HG02852 (cell line): ENCODE results near the gene MRPL14.

Source experiments
- ATAC-seq: cut with Tn5 transposase; IDR thresholded peaks from one replicate; pipeline ENCODE4 v1.9.1; 2021; ENCODE audit warnings: mild to moderate bottlenecking, moderate library complexity; ENCODE audit not compliant: unreplicated experiment

Gene MRPL14

DNA sequence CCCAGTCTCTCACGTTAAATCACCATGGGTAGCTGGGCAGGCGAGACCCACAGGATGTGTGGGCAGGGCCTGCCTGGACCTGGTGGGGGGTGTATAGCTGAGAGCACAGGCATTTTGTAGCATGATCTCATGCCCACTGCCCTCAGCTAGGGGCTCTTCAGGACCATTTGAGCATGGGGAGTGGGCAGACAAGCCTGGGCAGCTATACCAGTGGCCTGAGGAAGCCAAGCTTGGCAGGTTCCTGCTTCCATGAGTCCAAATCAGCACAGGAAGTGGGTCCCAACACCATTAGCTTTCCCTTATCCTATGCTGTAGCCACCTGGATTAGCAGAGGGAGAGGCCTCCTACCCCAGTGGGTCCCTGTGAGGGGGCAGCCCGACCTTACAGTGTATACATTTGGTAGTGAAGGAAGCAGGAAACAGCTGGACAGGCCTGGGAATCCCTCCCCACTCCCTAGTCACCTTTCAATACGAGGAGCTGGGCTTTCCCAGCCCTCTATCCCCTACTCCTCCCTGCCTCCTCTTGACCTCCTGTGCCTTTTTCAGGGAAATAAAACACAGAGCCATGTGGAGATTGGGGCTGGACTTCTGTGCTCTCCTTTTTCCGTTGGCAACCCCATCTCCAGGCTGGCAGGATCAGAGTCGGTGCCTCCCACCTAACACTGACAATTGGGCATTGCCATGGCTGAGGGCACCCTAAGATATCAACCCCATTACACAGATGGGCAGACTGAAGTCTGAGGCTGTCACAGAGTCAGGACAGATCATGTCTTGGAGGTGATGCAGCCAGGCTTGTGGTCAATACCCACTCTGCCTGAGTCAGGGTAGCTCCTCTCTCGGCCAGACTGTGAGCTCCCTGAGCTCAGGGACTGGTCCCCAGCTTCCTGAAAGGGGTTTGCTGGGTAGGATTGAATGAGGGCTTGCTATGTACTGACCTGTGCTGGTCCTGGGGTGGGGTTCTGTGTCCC is 59.8 kb downstream of the MRPL14 start:
- ATAC-seq = no peak

DNA sequence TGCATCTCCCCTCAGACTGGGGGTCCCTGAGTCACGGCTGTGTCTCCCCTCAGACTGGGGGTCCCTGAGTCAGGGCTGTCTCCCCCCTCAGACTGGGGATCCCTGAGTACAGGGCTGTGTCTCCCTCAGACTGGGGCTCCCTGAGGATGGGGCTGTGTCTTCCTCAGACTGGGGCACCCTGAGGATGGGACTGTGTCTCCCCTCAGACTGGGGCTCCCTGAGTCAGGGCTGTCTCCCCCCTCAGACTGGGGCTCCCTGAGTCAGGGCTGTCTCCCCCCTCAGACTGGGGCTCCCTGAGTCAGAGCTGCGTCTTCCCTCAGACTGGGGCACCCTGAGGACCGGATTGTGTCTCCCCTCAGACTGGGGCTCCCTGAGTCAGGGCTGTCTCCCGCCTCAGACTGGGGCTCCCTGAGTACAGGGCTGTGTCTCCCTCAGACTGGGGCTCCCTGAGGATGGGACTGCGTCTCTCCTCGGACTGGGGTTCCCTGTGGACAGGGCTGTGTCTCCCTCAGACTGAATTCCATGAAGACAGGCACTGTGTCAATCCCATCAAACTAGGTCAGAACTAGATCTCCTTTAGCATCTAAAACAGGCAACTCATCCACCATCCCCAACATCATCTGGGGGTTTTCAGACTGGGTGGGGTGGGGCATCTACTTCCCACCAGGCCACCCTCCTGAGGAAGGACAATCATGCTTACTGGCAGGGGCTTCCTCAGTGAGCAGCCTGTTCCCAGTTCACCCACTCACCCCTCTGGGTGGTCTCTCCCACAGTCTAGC is 60.7 kb downstream of the MRPL14 start:
- no peak for ATAC-seq

DNA sequence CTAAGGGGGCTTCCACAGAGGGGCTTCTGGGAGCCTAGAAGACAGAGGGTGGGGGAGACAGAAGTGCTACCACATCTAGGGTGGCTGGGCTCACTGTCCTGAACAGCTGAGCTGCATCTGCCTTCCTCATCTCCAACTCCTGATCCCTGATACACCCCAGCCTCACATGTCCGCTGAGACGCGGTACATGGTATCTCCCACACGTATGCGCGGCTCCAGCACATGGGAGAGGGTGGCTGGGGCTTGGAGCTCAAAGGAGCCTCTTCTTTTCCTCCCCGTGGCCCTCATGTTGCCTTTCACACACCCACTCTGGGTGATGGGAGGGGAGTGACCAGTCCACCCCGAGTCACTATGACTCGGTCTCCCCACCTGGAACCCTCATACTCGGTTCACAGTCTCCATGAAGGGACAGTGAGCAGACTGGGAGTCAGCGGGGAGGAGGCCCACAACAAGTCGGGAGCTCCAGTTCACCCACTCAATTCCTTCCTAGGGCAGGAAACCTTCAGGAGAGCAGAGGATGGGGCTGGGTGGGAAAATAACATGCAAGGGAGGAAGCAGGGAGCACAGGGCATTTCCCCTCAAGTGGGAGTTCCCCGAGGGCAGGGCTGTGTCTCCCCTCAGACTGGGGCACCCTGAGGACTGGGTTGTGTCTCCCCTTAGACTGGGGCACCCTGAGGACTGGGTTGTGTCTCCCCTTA is 61.7 kb downstream of the MRPL14 start:
- no peak for ATAC-seq

DNA sequence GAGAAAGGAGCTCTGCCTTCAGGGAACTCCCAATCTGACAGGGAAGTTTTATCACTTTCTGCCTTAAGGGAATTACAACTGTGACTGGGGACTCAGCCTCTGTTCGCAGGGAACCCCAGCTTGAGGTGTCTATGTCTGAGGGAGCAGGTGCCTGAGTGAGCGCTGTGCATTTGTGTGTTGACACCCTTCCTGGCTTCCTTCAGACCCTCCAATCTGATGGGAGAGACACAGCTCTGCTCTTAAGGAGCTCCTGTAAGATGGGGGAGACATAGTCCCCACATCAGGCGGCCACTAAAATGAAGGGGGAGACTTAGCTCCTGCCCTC is 62.3 kb downstream of the MRPL14 start:
- no peak for ATAC-seq

DNA sequence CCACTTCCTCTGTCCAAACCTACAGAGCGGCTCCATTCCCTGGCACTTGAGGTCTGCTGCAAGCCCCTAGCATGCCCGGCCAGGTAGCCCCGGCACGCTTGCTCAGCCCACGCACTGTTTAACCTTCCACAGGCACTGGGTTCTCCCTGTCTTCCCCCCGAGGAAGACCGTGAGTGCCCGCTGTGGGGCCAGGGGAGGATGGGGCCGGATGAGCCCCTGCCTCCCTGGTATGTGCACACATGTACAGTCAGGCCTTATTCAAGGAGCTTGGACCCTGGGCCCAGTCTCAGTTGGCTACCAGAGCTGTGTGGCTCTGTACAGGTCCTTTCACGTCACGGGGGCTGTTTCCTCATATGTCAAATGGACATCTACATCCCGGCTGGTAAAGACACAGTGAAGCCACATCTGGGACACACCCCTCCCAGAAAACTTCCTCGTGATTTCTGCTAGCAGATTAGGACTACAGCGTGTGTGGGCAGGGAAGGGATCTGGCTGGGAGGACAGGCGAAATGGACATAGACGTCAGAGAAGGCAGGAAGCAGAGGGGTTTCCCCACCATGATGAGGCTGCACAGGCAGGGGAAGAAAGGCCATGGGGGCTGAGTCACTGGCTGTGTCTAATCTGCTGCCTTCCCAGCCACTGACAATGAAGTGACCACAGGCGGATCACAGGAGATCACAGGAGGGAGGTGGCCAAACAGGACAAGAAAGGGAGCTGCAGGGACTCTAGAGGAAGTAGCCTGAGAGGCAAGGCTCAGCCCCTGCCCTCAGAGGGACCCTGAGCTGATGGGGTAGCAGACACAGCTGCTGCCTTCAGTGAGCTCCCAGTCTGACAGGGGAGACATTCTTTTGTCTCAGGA is 62.9 kb downstream of the MRPL14 start:
- ATAC-seq = no peak

DNA sequence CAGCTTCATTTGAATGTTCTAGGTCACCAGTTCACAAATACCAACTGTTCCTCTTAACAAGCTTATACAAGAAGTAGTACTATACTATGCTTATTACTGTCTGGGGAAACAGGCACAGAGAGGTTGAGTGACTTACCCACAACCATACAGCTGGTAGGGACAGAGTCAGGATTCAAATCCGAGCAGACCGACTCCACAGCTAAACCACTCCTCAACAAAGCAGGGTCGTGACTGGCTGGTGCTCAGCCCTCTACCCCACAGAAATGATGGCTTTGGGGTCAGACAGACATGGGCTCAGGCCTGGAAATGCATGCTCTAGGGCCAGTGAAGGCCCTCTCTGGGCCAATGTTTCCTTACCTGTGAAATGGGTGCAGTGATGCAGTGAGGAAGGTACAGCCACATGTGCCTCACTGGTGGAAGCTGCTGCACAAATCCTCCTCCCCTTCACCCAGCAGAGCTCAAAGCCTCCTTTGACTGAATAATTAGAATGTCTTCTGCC is 63.6 kb downstream of the MRPL14 start:
- ATAC-seq = no peak
